ENCODE results near the gene NDUFAF2.
"Not testable (repeated sequence)": the region's sequence is repeated elsewhere in the genome, so short reads cannot be mapped to it uniquely, and the experiment has no call there.

The NDUFAF2 gene

DNA sequence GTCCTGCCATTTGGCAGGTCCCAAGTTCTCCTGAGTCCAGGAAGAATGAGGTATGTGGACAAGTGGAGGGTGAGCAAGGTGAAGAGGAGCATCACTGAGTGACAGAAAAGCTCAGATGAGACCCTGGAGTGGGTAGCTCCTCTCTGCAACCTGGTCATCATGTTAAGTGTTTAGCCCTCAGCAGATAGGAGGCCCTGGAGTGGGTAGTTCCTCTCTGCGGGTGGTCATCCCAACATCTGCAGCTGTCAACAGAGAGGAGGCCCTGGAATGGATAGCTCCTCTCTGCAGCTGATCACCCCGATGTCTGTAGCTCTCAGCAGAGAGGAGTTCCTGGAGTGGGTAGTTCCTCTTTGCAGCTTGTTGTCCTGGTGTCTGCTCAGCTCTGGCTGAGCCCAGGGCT, 48.4 kb downstream of the NDUFAF2 start:
- ATAC-seq (no peak), DNase-seq (no peak)

DNA sequence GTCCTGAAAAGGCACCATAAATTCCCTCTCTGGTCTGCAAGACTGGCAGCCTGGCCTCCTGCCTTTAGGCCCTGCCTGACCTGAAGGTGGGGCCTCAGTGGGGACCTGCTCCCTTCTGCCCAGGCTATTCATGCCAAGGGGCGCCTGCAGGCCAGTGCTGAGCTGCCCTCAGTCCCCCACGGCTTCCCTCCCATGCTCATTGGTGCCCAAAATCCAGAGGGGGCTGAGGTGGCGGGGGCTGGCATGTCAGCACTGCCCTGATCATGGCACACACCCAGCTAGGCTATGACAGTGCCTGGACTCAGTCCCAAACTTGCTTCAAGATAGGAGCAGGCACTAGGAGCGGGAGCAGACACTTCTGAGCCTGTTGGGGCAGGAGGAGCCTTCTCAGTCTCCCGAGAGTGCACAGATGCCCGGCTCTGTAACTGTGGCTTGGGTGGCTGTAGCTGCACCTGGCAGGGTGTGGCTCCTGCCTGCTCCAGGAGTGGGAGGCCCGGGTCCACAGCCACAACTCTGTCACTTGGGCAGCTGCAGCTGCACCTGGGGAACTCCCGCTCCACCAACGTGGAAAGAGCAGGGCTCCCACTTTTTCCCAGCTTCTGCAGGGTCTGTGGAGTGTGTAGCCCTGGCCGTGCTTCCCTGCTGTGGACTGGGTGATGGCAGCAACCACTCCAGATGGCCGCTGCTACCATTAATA, 49.0 kb downstream of the NDUFAF2 start:
- no peak for ATAC-seq
- DNase-seq = no peak

DNA sequence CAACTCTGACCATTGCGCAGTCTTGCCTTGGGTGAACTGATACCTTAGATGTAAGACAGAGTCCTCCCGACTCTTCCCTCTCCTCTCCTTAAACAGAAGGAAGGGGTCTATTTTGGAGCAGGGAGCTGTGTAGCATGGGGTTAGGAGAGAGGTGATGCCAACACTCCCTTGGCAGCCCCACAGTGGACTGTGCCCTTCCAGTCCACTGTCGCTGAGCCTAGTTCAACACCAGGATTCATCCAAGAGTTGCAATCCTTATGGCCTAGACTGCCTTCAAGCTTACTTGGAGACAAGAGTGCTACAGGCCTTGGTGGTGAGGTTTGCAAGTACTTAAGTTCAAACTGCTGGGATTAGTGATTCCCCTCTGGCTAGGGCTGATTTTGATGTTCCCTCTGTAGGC, 51.4 kb downstream of the NDUFAF2 start:
- DNase-seq (no peak), ATAC-seq (no peak)

DNA sequence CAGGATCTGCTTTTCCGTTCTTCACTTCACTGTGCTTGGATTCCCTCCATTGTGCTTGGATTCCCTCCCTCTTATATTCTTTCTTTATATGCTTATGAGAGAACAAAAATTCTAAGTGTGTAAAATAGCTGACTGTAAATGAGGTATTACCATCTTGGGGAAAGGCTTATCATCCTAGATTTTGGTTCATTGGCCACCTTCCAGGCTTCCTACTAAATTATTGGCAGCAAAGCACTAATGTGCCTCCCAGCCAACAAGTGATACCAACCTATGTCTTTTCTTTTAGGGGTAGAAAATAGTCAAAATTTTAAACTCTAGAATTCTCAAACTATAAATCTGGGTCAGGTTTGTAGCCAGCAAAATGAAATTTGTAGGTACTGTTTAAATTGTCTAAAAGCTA, 52.7 kb downstream of the NDUFAF2 start:
- DNase-seq (no peak), ATAC-seq (no peak)

DNA sequence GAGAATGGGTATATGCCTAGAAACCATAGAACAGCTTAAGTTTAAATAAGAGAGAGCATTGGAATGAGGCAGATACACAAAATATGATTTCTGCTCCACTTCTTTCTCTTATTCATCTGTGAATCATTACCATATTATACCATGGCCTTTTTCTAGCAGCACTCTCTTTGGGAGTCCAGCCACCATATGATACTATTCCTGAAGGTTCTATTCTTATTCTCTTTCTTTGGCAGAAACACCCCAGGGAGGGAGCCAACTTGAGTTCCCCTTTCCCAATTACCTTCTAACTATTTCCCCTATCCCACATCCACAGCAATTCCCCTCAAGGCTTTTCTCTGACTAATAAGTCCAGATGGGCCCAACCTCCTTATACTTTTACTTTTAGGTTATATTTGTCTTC, 55.9 kb downstream of the NDUFAF2 start:
- DNase-seq (no peak), ATAC-seq (no peak)

DNA sequence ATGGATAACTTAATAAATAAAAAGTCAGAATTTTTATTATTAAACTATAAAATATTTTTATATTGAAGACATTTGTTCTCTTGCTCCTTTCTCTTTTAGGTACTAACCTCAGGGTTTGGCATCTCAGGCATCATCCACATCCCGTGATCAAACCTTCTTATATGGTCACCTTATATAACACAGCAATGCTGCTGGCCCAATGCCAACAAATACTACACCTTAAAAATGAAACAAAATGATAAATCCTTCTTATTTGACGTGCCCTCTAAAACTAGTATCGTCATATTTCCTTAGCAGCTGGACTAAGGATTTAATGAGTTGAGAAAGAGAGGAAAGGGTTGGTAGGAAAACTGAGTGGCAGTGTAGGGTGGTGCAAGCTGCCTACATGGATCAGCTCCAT, 56.6 kb downstream of the NDUFAF2 start:
- no peak for DNase-seq
- ATAC-seq = no peak

DNA sequence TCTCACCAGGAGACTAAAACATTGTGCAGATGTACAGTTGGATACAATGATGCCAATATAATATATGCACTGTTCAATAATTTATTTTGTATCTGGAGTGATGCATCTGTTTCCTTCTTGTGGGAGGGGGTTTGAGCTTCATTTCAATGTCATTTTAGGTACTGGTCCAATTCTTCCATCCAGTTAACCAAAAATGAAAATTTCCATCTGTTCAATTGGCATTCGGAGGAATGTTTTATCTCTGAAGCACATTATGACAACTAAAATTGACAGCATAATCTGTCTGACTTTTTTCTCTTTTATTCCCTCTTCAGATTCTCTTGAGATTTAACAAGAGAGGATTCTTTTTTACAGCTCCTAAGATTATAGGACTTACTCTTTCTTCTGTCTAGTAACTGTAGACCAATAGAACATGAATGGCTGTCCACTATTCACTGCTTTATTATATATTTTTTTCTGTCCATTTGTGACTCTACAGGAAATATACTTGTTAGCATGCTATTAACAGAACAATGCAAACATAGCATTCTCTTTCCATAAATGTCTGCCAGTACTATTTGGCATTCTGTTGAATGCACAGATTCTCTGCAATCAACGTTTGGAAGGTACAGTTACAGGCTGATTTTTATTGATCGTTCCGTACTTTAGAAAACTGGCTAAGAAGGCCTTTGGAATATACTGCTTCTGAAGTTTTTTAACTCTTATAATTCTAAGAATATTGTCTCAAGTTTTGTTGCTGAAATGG, 57.8 kb downstream of the NDUFAF2 start:
- DNase-seq = no peak
- no peak for ATAC-seq

DNA sequence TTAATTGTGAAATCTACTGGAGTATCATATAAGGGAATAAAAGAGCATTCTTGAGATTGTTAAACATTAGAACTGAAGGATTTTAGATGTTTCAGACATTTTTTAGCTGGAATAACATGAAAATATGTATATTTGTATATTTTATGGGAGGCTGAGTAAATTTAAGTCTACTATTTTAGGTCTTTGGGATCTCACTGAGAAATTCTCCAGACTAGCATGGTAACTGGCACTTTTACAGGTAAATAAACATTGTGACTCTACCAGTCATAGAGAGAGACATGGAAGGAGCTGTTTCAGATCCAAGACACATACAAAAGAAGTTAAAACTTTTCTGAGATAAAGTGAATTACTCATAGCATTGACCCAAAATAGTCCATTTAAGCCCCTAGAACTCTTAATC, 59.4 kb downstream of the NDUFAF2 start:
- no peak for DNase-seq
- no peak for ATAC-seq

DNA sequence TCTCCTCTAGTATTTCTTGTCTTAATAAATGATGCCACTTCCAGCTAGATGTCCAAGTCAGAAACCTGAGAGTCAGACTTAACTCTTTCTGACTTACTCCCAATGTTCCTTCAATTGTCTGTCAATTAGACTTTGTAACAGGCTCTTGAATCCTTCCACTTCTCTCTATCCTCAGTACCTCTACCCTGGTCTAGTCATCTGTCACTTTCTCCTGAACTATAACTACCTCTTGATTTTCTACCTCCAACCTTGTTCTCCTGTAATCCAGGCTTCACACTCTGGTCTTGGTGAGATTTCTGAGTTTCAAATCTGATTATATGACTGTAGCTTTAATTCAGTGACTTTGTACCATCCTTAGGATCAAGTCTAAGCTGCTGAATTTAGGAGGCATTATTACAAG, 64.9 kb downstream of the NDUFAF2 start:
- DNase-seq (no peak), ATAC-seq (no peak)

DNA sequence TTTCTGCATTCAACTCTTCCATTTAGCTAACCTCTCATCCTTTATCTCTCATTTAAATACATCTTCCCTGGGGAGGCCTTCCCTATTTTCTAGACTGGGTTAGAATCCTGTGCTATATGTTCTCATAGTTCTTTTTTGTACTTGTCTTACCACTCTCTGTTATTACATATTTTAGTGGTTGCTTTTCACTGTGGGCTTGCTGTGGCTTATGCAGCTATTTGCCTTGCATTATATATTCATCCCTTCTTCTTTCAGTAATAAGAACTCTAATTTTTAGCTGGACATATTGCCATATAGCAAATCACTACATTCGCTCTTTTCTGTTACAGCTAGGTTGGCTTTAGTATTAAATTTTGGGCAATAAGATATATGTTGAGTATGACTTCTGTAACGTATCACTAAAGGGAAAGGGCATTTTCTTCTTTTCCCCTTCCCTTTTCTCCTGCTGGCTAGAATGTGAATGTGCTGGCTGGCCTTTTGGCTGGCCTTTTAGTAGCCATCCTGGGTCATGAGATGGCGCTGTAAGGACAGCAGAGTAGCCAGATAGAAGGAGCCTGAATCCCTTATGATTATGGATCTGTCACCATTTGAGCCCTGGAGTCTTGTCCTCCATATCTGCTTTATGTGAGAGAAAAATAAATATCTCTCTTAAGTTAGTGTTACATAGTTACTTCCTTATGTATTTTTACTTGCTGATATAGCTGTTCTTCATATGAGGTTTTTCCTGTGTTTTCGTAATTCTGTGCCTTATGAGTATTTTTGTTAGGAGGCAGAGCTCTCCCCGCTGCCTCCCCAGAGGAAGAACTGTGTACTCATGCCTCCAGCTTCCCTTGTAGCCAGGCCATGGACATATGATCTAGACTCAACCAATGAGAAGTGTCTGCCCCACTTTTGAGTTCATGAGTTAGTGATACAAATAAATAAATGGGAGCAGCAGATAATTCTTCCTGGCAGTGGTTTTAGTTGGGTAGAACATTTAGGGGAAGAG, 65.8 kb downstream of the NDUFAF2 start:
- DNase-seq (no peak), ATAC-seq (no peak)

DNA sequence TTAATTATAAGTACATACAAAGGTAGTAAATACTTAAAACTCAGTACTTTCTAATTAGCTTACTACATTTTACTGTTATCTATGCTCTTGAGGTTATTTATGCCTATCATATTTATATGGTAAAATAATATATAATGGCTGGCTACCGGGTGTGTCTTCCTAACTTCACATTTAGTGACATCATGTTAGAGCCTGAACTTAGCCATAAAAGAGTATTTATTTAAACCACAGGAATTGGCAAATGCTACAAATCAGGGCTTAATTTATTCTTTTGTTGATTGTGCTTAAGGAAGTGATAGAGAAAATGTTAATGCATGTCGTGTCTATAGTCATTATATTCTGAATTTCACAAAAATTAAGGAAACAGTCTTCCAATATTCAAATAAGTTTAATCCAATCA, 73.1 kb downstream of the NDUFAF2 start:
- no peak for ATAC-seq
- DNase-seq = no peak

DNA sequence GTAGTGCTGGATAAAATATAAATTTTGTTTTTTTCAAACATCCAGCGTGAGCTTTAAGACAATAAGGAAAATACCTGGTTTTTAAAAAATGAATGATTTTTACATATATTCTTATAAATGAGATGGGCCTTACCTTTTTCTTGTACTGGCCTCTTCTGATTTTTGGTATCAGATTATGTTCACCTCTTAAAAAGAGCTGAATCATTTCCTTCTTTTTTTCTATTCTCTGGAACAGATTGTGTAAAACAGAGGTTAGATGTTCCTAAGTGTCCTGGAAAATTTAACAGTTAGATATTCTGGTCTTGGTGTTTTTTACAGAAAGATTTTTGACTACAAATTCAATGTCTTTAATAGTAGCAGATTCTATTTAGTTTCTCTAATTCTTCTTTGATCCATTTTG, 74.6 kb downstream of the NDUFAF2 start:
- ATAC-seq (no peak), DNase-seq (no peak)

DNA sequence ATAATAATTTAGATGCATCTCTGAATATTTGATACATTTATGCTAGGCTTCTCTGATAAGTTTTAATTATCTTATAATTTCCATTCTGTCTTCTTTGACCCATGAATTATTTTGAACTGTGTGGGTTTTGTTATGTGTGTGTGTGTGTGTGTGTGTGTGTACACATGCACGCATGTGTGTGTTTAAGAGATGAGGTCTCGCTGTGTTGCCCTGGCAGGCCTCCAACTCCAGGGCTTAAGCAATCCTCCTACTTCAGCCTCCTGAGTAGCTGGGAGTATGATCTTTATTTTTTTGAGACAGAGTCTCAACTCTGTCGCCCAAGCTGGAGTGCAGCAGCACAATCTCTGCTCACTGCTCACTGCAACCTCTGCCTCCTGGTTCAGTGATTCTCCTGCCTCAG, 75.4 kb downstream of the NDUFAF2 start:
- ATAC-seq (no peak), DNase-seq (no peak)

DNA sequence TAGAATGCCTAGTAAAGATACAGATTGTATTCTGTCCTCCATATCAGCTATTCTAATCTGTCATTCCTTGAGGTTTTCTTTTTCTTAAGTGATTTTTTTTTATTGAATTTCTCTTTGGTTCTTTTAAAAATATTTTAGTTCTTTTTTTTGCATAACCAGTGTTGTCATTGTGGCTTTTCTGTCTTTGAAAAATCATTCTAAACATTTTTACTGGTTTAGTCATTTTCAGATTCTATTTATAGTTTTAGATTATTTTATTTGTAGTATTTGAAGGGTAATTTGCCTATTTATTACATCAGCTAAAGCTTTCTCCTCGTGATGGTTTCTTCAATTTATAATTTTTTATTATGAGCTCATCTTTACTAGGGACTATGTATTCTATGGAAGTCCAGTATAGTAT, 78.1 kb downstream of the NDUFAF2 start:
- no peak for ATAC-seq
- no peak for DNase-seq

DNA sequence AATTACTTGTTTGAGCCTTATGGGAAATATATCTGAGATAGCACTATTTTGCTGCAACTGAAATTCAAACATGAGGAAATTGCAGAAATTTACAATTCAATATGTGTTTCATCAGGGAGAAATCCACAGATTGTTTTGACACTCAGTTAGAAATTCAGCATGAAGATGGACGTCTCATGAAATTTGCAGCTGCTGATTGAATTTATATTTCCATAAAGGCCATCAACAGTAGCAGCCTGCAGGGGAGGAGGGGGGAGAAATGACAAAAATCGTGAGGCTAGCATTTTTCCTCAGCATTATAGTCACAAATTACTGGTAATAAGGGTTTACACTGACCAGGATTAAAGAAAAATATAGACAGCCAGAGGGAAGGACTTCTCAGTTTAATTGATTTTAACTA, 81.0 kb downstream of the NDUFAF2 start:
- DNase-seq (no peak), ATAC-seq (no peak)

DNA sequence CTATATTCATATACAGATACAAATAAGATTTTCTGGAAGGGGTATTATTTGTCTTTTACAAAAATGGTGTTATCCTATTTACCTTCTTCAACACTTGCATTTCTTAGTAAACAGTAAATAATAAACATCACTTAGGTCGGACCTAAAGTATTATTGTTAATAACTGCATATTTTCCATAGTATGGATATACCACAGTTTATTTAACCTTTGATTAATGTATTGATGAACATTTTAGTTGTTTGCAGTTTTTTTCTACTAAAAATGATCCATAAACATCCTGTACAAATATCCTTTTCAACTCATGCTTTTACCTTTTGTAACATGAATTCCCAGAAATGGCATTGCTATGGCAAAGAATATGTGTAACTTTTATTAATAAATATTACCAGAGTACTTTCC, 83.4 kb downstream of the NDUFAF2 start:
- no peak for DNase-seq
- no peak for ATAC-seq

DNA sequence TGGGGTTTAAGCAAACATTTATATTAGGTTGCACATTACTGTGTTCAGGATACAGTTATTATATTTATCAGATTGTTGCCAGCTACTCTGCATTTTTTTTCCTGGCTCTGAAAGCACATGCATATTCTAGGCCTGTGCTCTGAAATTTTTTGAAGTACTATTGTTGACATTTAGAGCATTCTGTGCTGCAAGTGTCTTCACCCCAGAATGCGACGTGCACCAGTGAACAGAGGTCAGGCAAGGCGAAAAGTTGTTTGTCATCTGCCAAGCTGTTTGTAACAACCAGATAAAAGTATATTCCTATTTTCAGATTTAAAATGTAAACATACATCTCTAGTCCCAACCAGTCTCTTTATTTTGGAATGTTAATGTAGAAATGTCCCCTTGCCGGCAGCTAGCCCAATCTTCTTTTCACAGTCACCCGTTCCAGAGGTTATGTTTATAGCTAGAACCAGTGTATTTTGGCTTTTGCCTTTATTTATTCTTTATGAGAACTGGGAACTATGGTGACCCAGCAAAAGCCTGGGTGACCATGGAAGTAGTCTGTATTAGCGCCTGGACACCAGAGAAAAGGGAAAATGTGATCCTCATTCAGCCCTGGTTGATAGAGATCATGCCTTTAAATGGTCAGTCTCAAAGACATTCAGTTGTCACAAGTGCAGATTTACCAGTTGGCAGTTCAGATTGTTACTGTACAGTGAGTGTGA, 84.6 kb downstream of the NDUFAF2 start:
- DNase-seq (no peak), ATAC-seq (no peak)

DNA sequence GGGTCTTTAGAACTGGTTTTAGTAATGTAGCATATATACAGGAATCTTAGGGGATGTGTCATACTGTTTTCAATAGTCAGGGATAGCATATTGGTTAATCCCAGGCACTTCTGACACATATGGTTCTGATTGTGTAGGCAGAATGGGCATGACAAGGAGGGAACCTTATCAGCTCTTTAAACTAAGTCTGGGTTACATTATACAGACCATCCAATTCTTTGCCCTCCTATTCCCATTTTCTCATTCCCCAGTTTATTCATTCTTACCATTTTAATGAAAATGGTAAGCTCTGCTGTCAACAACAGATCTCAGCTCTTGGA, 85.1 kb downstream of the NDUFAF2 start:
- DNase-seq (no peak), ATAC-seq (no peak)

DNA sequence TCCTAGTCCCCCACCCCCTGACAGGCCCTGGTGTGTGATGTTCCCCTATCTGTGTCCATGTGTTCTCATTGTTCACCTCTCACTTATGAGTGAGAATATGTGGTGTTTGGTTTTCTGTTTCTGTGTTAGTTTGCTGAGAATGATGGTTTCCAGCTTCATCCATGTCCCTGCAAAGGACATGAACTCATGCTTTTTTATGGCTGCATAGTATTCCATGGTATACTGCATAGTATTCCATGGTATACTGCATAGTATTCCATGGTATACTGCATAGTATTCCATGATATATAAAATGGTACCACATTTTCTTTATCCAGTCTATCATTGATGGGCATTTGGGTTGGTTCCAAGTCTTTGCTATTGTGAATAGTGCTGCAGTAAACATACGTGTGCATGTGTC, 86.3 kb downstream of the NDUFAF2 start:
- not testable (repeated sequence) for DNase-seq, ATAC-seq

DNA sequence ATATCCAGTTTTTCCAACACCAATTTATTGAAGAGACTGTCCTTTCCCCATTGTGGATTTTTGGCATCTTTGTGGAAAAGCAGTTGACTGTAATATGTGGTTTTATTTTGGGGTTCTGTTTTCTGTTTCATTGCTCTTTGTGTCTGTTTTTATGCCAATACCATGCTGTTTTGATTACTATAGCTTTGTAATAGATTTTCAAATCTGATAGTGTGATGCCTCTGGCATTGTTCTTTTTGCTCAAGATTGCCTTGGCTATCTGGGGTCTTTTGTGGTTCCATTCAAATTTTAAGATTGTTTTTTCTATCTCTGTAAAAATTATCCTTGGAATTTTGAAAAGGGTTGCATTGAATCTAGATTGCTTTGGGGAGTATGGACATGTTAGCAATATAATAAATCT, 99.5 kb downstream of the NDUFAF2 start:
- DNase-seq = no peak
- ATAC-seq = no peak

DNA sequence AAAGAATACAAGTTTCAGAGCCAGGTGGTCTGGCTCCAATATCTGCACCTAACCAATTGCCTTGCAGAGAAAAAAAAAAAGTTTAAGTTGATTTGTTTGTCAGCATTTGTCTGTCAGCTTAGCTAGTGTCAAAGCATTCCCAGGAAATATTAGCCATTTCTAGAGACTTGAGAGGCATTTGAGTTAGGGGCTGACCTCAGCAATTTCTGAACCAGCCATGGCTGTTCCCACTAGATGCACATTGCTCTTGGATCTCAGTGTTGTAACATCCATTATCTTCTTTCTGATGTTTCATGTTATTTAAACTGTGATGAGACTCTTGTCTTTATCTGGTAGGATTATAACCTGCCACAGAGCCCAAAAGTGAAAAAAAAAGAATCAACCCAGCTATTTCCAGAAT, 102.3 kb downstream of the NDUFAF2 start:
- ATAC-seq = no peak
- no peak for DNase-seq

DNA sequence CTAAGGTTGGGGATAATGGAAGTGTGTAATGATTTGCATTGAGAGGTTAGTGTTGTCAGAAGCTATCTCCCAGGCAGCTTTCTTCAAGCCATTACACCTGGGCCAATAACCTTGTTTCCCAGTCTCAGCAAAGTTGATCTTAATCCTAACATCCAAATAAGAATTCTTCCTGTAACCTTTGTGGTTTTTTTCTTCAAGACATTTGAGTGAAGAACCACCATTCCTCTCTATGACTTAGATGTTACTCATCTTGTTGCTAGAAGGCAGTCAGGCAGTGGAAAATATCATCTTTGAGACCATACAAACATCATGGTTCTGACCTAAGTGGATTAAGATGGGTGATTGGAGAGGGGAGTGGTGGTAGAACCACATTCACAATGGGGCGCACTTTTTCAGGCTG, 103.5 kb downstream of the NDUFAF2 start:
- ATAC-seq = peak; percentile 85
- no peak for DNase-seq

DNA sequence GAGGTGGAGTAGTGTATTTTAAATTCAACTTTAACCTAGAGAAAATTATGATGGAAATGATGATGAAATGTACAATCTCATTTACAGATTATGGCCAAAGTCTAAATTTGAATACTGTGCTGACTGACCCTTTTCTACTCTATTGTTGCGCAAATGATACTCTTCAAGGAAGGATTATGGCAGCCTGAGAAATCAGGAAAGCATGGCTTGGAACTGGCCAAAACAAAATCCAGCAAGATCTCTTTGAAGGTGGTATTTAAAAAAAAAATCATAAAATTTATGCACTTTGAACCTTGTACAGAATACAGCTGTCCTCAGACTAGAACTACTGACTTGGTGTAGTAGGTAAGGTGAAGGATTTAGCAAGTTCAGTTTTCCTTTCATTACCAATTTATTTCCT, 105.3 kb downstream of the NDUFAF2 start:
- ATAC-seq (no peak), DNase-seq (no peak)
